Suprapubic skin (tissue), 4 donors: ENCODE measurements around the gene LSM4. TPM values are rescaled to one million over a fixed set of nuclear protein-coding genes. Genes with fewer than 3 reads are reported as not detected.

Experiments used
- DNase-seq, 2 donors: peaks; one replicate each; pipeline ENCODE4 v3.0.0-alpha.2; 2019; ENCODE audit warnings: low spot score in 2 of 2
- H3K27ac ChIP-seq: fragments of 200-600 bp; sonication (generic); one replicate; pipeline ENCODE4 v1.5.1; 2019
- H3K27me3 ChIP-seq: fragments of 200-600 bp; sonication (generic); one replicate; pipeline ENCODE4 v1.5.1; 2019
- H3K36me3 ChIP-seq: fragments of 200-600 bp; sonication (generic); one replicate; pipeline ENCODE4 v1.5.1; 2019
- H3K4me1 ChIP-seq: fragments of 200-600 bp; sonication (generic); one replicate; pipeline ENCODE4 v1.5.1; 2019
- H3K4me3 ChIP-seq: fragments of 200-600 bp; sonication (generic); one replicate; pipeline ENCODE4 v1.5.1; 2019; ENCODE audit warnings: mild to moderate bottlenecking
- H3K9me3 ChIP-seq: fragments of 200-600 bp; sonication (generic); one replicate; pipeline ENCODE4 v1.5.1; 2019
- EP300 ChIP-seq: sonication (generic); formaldehyde crosslinking; IDR thresholded peaks from one replicate; pipeline ENCODE4 v1.6.1; 2017; ENCODE audit warnings: antibody characterized with exemption
- POLR2A ChIP-seq, 2 donors: fragments of 450-650 bp; IDR thresholded peaks; one replicate each; pipeline ENCODE4 v1.6.1; 2017; ENCODE audit warnings: antibody characterized with exemption in 2 of 2, mild to moderate bottlenecking in 2 of 2, moderate library complexity in 2 of 2
- POLR2AphosphoS5 ChIP-seq, 3 donors: sonication (generic); formaldehyde crosslinking; IDR thresholded peaks; one replicate each; pipeline ENCODE4 v1.6.1; 2017; ENCODE audit warnings: antibody characterized with exemption in 3 of 3
- WGBS: methylation state at CpG from one replicate; pipeline ENCODE4 v1.1.5; 2018; 5-methylcytosine and 5-hydroxymethylcytosine counted together
- total RNA-seq, 4 donors: library from RNA; depleted of rRNA; stranded (reverse); fragments of >200 nt; gene quantifications; one replicate each; pipeline ENCODE4 v1.1.0, GENCODE V29; 2016
- TF ChIP-seq, protein P1 (sequence below), 2 donors: fragments of 200-600 bp in 1 of 2; fragments of 450-650 bp in 1 of 2; sonication (generic) in 1 of 2; IDR thresholded peaks; one replicate each; pipeline ENCODE4 v1.5.1; 2016 to 2019; ENCODE audit warnings: antibody characterized with exemption in 2 of 2, mild to moderate bottlenecking in 1 of 2, moderate library complexity in 1 of 2

Gene LSM4
- total RNA-seq, 4 donors from 2014 or later: 53.1 to 115 (median 103) TPM

DNA sequence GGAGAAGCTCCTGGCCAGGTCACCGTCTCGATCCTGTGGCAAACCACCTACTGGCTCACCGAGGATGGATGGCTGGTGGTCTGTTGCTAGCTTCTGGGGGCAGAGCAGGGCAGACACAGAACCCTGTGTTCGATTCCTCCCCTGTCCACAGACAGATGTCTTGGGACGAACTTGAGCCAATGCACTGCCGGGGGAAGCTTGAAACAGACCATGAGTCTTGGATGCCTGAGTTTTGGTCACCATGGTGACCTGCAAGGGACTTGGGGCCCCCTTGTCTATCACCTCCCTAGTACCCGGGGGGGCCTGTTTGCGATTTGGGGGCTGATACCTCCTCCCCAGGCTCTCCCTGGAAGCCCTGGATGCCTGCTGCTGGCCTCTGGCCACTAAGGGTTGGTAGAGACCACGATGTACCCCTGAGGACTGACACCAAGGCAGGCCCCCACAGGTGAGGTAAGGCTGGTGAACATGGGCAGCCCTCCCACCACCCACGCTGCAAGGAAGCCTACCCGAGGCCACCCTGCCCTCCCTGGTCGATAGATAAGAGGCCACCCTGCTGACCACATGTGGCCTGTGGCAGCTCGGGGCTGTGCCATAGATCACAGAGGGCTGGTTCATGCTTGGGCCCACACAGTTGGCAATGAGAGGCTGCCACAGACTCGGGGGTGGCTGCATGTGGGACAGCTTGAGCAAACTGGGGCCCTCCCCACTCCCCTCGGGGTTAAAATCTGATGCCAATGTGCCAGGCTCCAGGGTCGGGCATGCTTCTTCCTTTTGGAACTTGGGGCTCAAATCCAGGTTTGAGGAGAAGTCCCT lies 59.3 kb downstream of the LSM4 start:
- peaks cover 3% of the 10 kb centered on the region for H3K4me1 ChIP-seq
- TF ChIP-seq POLR2AphosphoS5 (IDR thresholded peaks at IDR 0.05) (no peak), POLR2A (IDR thresholded peaks at IDR 0.05) (no peak), EP300 (no peak)
- TF ChIP-seq, protein P1, sequence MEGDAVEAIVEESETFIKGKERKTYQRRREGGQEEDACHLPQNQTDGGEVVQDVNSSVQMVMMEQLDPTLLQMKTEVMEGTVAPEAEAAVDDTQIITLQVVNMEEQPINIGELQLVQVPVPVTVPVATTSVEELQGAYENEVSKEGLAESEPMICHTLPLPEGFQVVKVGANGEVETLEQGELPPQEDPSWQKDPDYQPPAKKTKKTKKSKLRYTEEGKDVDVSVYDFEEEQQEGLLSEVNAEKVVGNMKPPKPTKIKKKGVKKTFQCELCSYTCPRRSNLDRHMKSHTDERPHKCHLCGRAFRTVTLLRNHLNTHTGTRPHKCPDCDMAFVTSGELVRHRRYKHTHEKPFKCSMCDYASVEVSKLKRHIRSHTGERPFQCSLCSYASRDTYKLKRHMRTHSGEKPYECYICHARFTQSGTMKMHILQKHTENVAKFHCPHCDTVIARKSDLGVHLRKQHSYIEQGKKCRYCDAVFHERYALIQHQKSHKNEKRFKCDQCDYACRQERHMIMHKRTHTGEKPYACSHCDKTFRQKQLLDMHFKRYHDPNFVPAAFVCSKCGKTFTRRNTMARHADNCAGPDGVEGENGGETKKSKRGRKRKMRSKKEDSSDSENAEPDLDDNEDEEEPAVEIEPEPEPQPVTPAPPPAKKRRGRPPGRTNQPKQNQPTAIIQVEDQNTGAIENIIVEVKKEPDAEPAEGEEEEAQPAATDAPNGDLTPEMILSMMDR (IDR thresholded peaks at IDR 0.05): no peak
- H3K36me3 ChIP-seq: peaks cover 52% of the 10 kb centered on the region
- no peak overlapping the region for H3K4me3 ChIP-seq
- DNase-seq: no peak
- no peaks in the 10 kb centered on the region for H3K27me3 ChIP-seq
- no peaks in the 10 kb centered on the region for H3K9me3 ChIP-seq
- WGBS: 91% methylated on average over 4 of the region's 16 CpGs
- H3K27ac ChIP-seq: no peak overlapping the region

DNA sequence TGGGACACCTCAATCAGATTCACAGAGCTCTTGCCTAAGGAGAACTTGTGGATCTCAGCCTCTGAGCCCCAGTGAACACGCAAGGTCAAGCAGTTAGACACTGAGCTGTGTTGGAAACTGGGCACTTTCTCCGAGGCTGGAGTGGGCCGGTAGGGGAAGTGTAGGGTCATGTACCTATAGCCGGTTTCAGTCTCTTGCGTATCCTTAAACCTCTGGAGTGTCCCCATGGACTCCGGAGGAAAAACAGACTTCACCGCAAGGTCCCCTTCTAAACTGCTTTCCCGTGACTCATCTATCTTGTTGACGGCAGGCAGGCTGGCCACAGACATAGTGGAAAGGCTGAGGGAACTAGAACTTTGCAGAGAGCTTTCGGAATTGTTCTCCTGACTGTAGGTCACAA lies 60.0 kb downstream of the LSM4 start:
- H3K4me1 ChIP-seq: peaks cover 3% of the 10 kb centered on the region
- H3K27ac ChIP-seq: no peak overlapping the region
- no peak for TF ChIP-seq EP300
- TF ChIP-seq POLR2AphosphoS5 (IDR thresholded peaks at IDR 0.05): no peak
- 92% methylated on average over 9 of the region's 10 CpGs for WGBS
- no peak overlapping the region for H3K4me3 ChIP-seq
- no peak for DNase-seq
- peaks cover 47% of the 10 kb centered on the region for H3K36me3 ChIP-seq
- H3K9me3 ChIP-seq: no peaks in the 10 kb centered on the region
- no peaks in the 10 kb centered on the region for H3K27me3 ChIP-seq

DNA sequence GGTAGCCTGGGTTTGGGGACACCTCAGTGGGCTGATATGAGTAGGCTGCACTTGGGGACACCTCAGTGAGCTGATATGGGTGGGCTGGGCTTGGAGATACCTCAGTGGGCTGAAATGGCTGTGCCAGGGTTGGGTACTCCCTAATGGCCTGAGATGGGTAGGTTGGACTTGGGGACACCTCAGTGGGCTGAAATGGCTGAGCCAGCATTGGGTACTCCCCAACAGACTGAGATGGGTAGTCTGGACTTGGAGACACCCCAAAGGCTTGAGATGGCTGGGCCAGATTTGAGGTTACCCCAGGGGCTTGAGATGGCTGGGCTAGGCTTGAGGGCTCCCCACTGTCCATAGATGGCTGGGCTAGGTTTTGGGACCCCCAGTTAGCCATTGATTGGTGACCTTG lies 60.7 kb downstream of the LSM4 start:
- no peaks in the 10 kb centered on the region for H3K9me3 ChIP-seq
- TF ChIP-seq EP300 (no peak), POLR2AphosphoS5 (IDR thresholded peaks at IDR 0.05) (no peak), POLR2A (IDR thresholded peaks at IDR 0.05) (no peak)
- TF ChIP-seq, protein P1 (IDR thresholded peaks at IDR 0.05): no peak
- H3K27ac ChIP-seq: no peak overlapping the region
- DNase-seq: no peak
- H3K27me3 ChIP-seq: no peaks in the 10 kb centered on the region
- peaks cover 3% of the 10 kb centered on the region for H3K4me1 ChIP-seq
- no peak overlapping the region for H3K4me3 ChIP-seq
- peaks cover 47% of the 10 kb centered on the region for H3K36me3 ChIP-seq

DNA sequence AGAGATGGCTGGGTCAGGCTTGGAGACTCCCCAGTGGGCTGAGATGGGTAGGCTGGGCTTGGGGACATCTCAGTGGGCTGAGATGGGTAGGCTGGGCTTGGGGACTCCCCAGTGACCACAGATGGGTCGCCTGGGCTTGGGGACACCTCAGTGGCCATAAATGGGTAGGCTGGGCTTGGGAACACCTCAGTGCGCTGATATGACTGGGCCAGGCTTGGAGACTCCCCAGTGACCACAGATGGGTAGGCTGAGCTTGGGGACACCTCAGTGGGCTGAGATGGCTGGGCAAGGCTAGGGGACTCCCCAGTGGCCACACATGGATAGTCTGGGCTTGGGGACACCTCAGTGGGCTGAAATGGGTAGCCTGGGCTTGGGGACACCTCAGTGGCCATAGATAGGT lies 61.4 kb downstream of the LSM4 start:
- Histone ChIP-seq H3K36me3 (peaks cover 43% of the 10 kb centered on the region), H3K4me1 (peaks cover 3% of the 10 kb centered on the region), H3K9me3 (no peaks in the 10 kb centered on the region), H3K27me3 (no peaks in the 10 kb centered on the region), H3K4me3 (no peak overlapping the region), H3K27ac (no peak overlapping the region)
- no peak for DNase-seq
- TF ChIP-seq, protein P1 (IDR thresholded peaks at IDR 0.05): no peak
- TF ChIP-seq EP300: no peak
- no peak for TF ChIP-seq POLR2A (IDR thresholded peaks at IDR 0.05)
- TF ChIP-seq POLR2AphosphoS5 (IDR thresholded peaks at IDR 0.05): no peak
- whole genome bisulfite sequencing: no CpG with 5 or more reads among the region's 2 CpGs

DNA sequence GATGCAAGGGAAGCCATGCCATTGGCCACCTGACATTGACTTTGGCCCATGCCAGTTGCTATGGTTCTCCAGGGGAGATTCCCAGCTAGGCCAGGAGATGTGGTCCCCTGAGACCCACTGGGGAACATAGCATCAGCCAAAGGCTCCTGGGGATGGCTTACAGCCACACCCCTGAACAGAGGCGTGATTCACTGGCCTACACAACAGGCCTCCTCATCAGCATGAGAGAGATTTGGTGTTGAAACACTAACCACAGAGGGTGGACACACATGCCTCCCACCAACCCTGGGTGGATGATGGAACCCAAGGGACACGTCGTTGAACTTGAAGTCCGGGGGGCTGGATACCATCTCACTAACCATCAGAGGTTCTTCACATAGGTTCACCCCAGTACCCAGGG lies 63.0 kb downstream of the LSM4 start:
- H3K4me1 ChIP-seq: peaks cover 10% of the 10 kb centered on the region
- TF ChIP-seq, protein P1 (IDR thresholded peaks at IDR 0.05): no peak
- TF ChIP-seq EP300 (no peak), POLR2AphosphoS5 (IDR thresholded peaks at IDR 0.05) (no peak), POLR2A (IDR thresholded peaks at IDR 0.05) (no peak)
- H3K27ac ChIP-seq: no peak overlapping the region
- WGBS: 90% methylated on average over 2 of the region's 4 CpGs
- H3K9me3 ChIP-seq: no peaks in the 10 kb centered on the region
- H3K4me3 ChIP-seq: no peak overlapping the region
- DNase-seq: no peak
- no peaks in the 10 kb centered on the region for H3K27me3 ChIP-seq
- peaks cover 28% of the 10 kb centered on the region for H3K36me3 ChIP-seq
